HG03280 (cell line): ENCODE data around the gene EPHA1.
"Not testable (repeated sequence)": the region's sequence is repeated elsewhere in the genome, so short reads cannot be mapped to it uniquely, and the experiment has no call there.

ENCODE experiments used
- ATAC-seq: cut with Tn5 transposase; IDR thresholded peaks from one replicate; pipeline ENCODE4 v1.9.1; 2021; ENCODE audit warnings: mild to moderate bottlenecking, moderate library complexity; ENCODE audit not compliant: unreplicated experiment

EPHA1 gene

GRCh38 chr7:143433759-143434158, 25.1 kb upstream of the EPHA1 start:
- no peak for ATAC-seq

DNA sequence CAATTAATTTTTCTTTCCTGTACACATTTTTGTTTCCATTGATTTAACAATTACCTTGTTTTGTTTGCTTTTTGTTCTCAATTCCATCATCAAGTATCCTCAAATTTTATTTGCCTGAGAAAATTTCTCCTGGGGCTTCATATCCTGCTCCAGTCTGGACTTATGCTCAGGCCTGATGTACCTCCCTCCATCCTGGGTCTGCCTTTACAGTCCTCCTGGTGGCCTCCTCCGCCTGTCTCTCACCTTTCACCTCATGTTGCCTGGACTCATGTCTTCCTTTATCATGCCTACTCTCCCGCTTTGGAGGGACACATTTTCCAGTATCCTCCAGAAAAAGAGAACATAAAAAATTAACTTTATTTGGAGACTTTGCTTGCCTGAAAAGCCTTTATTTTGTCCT, 22.5 kb upstream of the EPHA1 start:
- no peak for ATAC-seq

GRCh38 chr7:143429770-143430698, 21.4 kb upstream of the EPHA1 start:
- ATAC-seq = no peak

- ATAC-seq = no peak
These were observed 18.0 kb upstream of the EPHA1 start for GRCh38 chr7:143426479-143427142.

- ATAC-seq = not testable (repeated sequence)
These were observed 15.8 kb upstream of the EPHA1 start for GRCh38 chr7:143424476-143424875.

GRCh38 chr7:143422033-143422432, 13.4 kb upstream of the EPHA1 start:
- no peak for ATAC-seq

- ATAC-seq = not testable (repeated sequence)
These were observed 12.0 kb upstream of the EPHA1 start for GRCh38 chr7:143420624-143421023.

DNA sequence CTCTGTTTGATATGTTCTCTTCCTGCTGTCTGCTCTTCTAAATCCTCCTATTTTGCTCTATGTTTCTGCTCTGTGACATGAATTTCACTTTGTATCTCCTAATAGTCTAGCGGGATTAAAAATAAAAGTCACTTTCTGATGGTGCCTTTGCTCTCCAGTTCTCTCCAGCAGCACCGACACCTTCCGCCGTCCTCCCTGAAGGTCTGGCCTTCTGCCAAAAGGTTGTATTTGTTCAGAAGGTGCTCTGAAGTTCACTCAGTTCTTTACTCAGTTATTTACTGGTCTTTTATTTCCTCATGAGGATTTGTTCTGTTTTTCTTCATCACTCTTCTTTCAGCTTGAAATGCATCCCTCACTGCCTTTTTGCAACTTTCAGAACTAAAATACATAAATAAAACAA, 11.2 kb upstream of the EPHA1 start:
- no peak for ATAC-seq

GRCh38 chr7:143418681-143419458, 10.2 kb upstream of the EPHA1 start:
- ATAC-seq = no peak

DNA sequence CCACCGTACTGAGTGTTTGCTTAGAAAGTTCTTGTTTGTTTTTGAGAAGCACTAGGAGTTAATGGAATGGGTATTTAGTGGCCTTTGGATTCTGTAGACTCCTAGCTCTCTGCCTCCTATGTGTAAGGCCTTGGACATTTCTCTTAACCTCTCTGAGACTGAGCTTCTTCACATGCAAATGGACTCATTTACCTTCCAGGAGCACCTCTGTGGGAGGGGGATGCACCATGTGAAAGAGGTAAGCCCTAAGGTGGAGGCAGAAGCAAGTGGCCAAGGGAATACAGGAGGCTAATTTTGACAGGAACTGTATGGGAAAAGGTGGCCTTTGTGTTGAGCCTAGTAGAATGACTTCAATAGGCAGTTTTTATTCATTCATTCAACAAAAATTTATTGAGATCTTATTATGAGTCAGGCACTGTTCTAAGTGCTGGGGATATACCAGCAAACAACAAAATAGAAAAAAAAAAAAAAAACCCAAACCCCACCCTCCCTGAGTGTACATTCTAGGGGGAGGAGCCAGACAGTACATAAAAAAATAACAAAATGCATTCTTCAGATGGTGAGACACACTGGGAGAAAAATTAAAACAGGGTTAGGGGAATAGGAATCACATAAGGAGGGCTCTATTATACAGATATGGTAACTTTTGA, 9.2 kb upstream of the EPHA1 start:
- no peak for ATAC-seq

DNA sequence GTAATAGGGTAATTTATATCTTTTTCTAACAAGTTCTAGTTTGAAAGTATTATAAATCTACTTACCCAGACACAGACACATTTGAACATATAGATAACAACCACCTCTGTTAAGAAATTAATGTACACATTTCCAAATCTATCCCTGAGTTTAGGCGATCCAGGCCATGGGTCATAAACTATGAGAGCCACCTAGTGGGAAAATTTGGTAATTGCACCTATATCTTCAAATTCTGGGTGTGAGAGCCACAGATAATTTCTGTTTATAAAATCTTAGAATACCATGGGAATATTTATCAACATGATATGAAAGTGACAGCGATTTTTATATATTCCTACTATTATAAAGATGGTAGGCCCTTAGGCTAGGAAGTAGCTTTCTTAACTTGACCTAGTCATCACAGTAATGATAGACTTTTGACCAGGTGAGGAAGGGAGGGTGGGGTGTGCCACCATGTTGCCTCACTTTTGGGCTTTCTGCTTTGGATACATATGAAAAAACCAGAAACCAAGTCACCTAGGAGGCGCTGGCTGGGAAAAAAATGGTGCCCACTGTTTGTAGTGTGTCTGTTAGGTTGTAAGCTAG, 8.0 kb upstream of the EPHA1 start:
- no peak for ATAC-seq

GRCh38 chr7:143415742-143416397, 7.2 kb upstream of the EPHA1 start:
- ATAC-seq = no peak

DNA sequence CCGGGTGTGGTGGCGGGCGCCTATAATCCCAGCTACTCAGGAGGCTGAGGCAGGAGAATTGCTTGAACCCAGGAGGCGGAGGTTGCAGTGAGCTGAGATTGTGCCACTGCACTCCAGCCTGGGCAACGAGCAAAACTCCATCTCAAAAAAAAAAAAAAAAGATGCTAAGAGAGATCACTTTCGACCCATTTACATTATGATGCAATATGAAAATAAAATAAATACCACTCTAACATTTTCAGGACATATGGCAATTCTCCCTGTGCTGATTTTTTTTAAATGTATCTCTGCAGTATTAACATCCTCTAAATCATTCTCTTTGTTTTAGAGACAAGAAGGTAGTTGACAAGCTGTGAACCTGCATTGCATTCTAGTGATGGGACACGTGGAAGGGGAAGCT, 6.6 kb upstream of the EPHA1 start:
- not testable (repeated sequence) for ATAC-seq

GRCh38 chr7:143413123-143413522, 4.5 kb upstream of the EPHA1 start:
- ATAC-seq = no peak

GRCh38 chr7:143411976-143412708, 3.5 kb upstream of the EPHA1 start:
- no peak for ATAC-seq

- no peak for ATAC-seq
These were observed 1.9 kb upstream of the EPHA1 start for GRCh38 chr7:143410521-143411004.

DNA sequence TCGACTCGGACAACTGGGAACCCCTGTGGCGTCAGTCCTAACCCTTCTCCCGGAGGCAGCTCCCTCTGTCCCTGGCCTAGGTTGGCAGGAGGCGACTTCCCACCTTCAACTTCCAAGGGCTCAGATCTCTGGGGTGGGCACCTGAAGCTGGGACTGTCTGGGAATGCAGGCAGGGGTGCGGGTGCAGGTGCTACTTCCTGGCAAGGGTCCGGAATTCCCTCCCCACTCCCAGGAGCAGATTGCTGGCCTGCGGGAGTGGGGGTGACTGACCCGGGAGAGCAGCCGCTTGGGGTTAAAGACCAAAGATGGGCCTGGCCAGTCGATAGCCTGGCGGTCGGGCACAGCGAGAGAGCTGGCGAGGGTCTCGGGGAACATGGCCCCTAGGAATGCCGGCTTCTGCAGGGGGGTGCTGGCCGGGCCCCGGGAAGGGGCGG, 387 bp downstream of the EPHA1 start:
- no peak for ATAC-seq

DNA sequence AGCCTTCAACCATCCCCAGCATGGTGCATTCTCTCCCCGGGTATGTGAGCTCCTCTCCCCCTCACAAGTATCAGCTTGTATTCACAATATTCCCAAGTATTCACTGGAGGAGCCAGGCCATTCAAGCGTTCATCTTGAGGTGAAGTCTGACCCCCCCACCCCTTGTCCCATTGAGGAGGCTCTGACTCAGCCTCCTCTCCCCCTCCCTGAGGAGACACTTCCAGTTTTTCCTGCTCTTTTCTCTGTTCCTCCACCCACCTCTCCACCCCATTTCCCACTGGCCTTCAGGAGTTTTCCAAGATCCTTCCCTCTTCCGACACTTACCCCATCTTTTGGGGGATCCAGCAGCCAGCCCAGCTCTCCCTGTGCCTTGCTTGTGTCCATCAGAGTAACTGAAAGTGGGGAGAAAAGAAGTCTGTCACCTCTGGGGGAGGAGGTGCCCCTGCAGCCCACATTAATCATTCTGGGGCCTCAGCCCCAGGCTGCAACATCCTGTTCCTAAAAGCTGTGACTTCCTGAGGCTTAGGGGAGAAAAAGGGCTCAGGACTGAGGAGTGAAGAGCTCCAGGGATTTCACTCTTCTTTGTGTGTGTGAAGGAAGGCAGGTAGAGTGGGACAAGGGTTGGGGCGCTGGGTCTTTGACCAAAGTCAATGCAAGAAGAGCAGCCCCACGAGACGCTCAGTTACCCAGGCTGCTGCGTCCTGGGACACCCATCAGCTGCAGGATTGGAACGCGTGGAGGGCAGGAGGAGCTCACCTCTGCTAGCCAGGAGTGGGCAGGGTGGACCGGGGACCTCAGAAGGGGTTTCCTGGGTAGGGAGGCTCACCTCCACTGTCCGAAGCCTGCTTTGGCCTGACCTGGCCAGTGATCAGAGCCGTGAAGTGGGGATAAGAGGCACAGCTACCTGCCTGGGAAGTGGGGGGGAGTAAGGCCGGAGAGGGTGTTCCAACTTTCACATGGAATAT, 1.1 kb downstream of the EPHA1 start:
- ATAC-seq = no peak
